Measurements from ENCODE around the gene TET3.

TET3 gene

GRCh38 chr2:73962798-73963197, 21.9 kb upstream of the TET3 start:
- no peak overlapping the region for H3K9ac ChIP-seq
- no peak overlapping the region for H2AFZ ChIP-seq
- H3K4me3 ChIP-seq (ENCODE audit: low read depth, low read length), result no peak overlapping the region
- H3K27ac ChIP-seq, result no peak overlapping the region
- H3K27me3 ChIP-seq (ENCODE audit: control insufficient read depth, insufficient read depth, low read length), result no peaks in the 10 kb centered on the region
- no peaks in the 10 kb centered on the region for H3K79me2 ChIP-seq
- H3K9me3 ChIP-seq (ENCODE audit: control insufficient read depth, low read length), result no peaks in the 10 kb centered on the region
- H3K4me1 ChIP-seq, result no peaks in the 10 kb centered on the region
- H3K36me3 ChIP-seq (ENCODE audit: control insufficient read depth, insufficient read depth, low read length), result no peaks in the 10 kb centered on the region
- no peak for TF ChIP-seq CTCF (IDR thresholded peaks at IDR 0.05)
- no peak overlapping the region for H3K4me2 ChIP-seq (ENCODE audit: low read length)

- Histone ChIP-seq H3K9me3 (ENCODE audit: control insufficient read depth, low read length) (no peaks in the 10 kb centered on the region), H3K27ac (no peak overlapping the region), H3K36me3 (ENCODE audit: control insufficient read depth, insufficient read depth, low read length) (no peaks in the 10 kb centered on the region), H3K4me1 (no peaks in the 10 kb centered on the region), H3K4me2 (ENCODE audit: low read length) (no peak overlapping the region), H2AFZ (no peak overlapping the region), H3K27me3 (ENCODE audit: control insufficient read depth, insufficient read depth, low read length) (no peaks in the 10 kb centered on the region), H3K79me2 (no peaks in the 10 kb centered on the region), H3K4me3 (ENCODE audit: low read depth, low read length) (no peak overlapping the region), H3K9ac (no peak overlapping the region)
- TF ChIP-seq CTCF (IDR thresholded peaks at IDR 0.05), result no peak
Measured at GRCh38 chr2:73963385-73964120, 21.2 kb upstream of the TET3 start.

GRCh38 chr2:73964223-73964622, 20.5 kb upstream of the TET3 start:
- H3K27me3 ChIP-seq (ENCODE audit: control insufficient read depth, insufficient read depth, low read length), result no peaks in the 10 kb centered on the region
- H3K36me3 ChIP-seq (ENCODE audit: control insufficient read depth, insufficient read depth, low read length), result no peaks in the 10 kb centered on the region
- H3K9me3 ChIP-seq (ENCODE audit: control insufficient read depth, low read length), result no peaks in the 10 kb centered on the region
- H3K79me2 ChIP-seq, result no peaks in the 10 kb centered on the region
- no peak overlapping the region for H3K4me3 ChIP-seq (ENCODE audit: low read depth, low read length)
- H3K4me1 ChIP-seq, result no peaks in the 10 kb centered on the region
- no peak overlapping the region for H3K9ac ChIP-seq
- no peak overlapping the region for H3K27ac ChIP-seq
- H2AFZ ChIP-seq, result no peak overlapping the region
- TF ChIP-seq CTCF (IDR thresholded peaks at IDR 0.05), result no peak
- H3K4me2 ChIP-seq (ENCODE audit: low read length), result no peak overlapping the region

GRCh38 chr2:73965053-73965452, 19.7 kb upstream of the TET3 start:
- Histone ChIP-seq H3K4me1 (no peaks in the 10 kb centered on the region), H3K4me3 (ENCODE audit: low read depth, low read length) (no peak overlapping the region), H3K27me3 (ENCODE audit: control insufficient read depth, insufficient read depth, low read length) (no peaks in the 10 kb centered on the region), H2AFZ (no peak overlapping the region), H3K27ac (no peak overlapping the region), H3K79me2 (no peaks in the 10 kb centered on the region), H3K9ac (no peak overlapping the region), H3K9me3 (ENCODE audit: control insufficient read depth, low read length) (no peaks in the 10 kb centered on the region), H3K36me3 (ENCODE audit: control insufficient read depth, insufficient read depth, low read length) (no peaks in the 10 kb centered on the region), H3K4me2 (ENCODE audit: low read length) (no peak overlapping the region)
- no peak for TF ChIP-seq CTCF (IDR thresholded peaks at IDR 0.05)

- Histone ChIP-seq H3K4me1 (peaks cover 12% of the 10 kb centered on the region), H3K9ac (no peak overlapping the region), H3K4me3 (ENCODE audit: low read depth, low read length) (no peak overlapping the region), H3K27ac (no peak overlapping the region), H3K36me3 (ENCODE audit: control insufficient read depth, insufficient read depth, low read length) (no peaks in the 10 kb centered on the region), H3K4me2 (ENCODE audit: low read length) (no peak overlapping the region), H2AFZ (no peak overlapping the region), H3K27me3 (ENCODE audit: control insufficient read depth, insufficient read depth, low read length) (no peaks in the 10 kb centered on the region), H3K9me3 (ENCODE audit: control insufficient read depth, low read length) (no peaks in the 10 kb centered on the region), H3K79me2 (no peaks in the 10 kb centered on the region)
- TF ChIP-seq CTCF (IDR thresholded peaks at IDR 0.05), result no peak
Measured at GRCh38 chr2:73968357-73968937, 16.3 kb upstream of the TET3 start.

Measured in parathyroid adenoma (tissue), 2 donors.